ENCODE results near the gene CMBL. TPM values are rescaled to one million over a fixed set of nuclear protein-coding genes. Genes with fewer than 3 reads are reported as not detected.

CMBL gene
- total and polyA plus RNA-seq, 2 of the 13 experiments (the other 11 are each of a cell fraction or from before 2014, with no cell fraction given), result 11.5 to 17.0 TPM

DNA sequence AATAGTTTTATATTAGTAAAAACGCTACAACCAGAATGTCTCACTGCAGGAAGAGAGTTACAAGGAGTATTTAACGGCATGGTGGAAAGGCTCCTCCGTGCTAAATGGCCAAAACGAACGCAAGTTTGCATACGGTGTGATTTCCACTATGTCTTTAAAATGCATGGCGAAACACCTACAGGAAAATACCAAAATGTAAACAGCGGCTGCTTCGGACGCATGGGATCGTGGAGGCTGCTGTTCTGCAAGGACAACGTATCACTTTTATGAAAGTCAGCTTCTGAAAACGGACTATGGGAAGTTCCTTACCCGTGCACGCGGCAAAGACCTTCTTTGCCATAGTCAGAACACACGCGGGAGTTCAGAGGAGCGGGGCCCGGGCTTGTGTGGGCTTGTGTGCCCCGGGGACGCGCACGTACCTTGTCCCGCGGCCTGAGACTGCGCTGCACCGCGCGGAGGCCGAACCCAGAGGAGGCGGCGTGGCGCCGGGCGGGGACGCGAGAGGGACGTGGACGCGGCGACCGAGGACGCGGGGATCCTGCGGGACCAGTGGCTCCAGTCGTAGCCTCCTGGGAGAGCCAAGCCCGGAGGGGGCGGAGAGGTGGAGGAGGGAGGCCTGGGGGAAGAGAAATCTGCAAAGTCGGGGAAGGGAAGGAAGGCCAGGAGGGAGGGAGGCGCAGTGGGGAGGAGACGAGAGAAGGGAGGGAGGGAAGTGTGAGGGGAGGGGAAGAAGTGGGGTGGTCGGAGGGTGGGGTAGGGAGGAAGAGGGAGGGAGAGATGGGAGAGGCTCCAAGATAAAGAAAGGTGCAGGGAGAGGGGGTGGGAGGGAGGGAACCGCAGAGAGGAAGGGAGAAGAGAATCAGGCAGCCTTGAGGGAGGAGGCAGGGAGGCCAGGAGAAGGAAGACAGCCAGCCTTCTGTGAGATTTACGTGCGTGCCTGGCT, at the start of gene CMBL (continued):
- TF ChIP-seq ZNF564 (CRISPR knock-in tag; IDR thresholded peaks at IDR 0.05) (0 out of 2 replicates have a peak, but pooled peaks have one; percentile 51), ZFP90 (CRISPR knock-in tag; IDR thresholded peaks at IDR 0.05; ENCODE audit: borderline replicate concordance) (no peak; the same call in 1 of the 2 replicates), ZNF777 (CRISPR knock-in tag; IDR thresholded peaks at IDR 0.05) (no peak), ZNF17 (CRISPR knock-in tag; IDR thresholded peaks at IDR 0.05) (no peak), JUND (CRISPR knock-in tag; IDR thresholded peaks at IDR 0.05) (no peak), FOSL1 (CRISPR knock-in tag; IDR thresholded peaks at IDR 0.05; ENCODE audit: borderline replicate concordance) (no peak), NR2F2 (IDR thresholded peaks at IDR 0.05; ENCODE audit: borderline replicate concordance, low read depth) (no peak), NAIF1 (CRISPR knock-in tag; IDR thresholded peaks at IDR 0.05; ENCODE audit: borderline replicate concordance) (no peak), NR2F1 (CRISPR knock-in tag; IDR thresholded peaks at IDR 0.05) (no peak), ZNF788 (CRISPR knock-in tag; IDR thresholded peaks at IDR 0.05; ENCODE audit: borderline replicate concordance) (peak; percentile 62; the same call in 1 of the 2 replicates), DR1 (CRISPR knock-in tag; IDR thresholded peaks at IDR 0.05) (peak; percentile 25; the same call in 1 of the 2 replicates), KMT2A (CRISPR knock-in tag; IDR thresholded peaks at IDR 0.05) (peak; percentile 89)
- TF ChIP-seq, protein P1, sequence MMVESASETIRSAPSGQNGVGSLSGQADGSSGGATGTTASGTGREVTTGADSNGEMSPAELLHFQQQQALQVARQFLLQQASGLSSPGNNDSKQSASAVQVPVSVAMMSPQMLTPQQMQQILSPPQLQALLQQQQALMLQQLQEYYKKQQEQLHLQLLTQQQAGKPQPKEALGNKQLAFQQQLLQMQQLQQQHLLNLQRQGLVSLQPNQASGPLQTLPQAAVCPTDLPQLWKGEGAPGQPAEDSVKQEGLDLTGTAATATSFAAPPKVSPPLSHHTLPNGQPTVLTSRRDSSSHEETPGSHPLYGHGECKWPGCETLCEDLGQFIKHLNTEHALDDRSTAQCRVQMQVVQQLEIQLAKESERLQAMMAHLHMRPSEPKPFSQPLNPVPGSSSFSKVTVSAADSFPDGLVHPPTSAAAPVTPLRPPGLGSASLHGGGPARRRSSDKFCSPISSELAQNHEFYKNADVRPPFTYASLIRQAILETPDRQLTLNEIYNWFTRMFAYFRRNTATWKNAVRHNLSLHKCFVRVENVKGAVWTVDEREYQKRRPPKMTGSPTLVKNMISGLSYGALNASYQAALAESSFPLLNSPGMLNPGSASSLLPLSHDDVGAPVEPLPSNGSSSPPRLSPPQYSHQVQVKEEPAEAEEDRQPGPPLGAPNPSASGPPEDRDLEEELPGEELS (CRISPR knock-in tag; IDR thresholded peaks at IDR 0.05), result 0 out of 2 replicates have a peak, but pooled peaks have one; percentile 14
- TF ChIP-seq, protein P2, sequence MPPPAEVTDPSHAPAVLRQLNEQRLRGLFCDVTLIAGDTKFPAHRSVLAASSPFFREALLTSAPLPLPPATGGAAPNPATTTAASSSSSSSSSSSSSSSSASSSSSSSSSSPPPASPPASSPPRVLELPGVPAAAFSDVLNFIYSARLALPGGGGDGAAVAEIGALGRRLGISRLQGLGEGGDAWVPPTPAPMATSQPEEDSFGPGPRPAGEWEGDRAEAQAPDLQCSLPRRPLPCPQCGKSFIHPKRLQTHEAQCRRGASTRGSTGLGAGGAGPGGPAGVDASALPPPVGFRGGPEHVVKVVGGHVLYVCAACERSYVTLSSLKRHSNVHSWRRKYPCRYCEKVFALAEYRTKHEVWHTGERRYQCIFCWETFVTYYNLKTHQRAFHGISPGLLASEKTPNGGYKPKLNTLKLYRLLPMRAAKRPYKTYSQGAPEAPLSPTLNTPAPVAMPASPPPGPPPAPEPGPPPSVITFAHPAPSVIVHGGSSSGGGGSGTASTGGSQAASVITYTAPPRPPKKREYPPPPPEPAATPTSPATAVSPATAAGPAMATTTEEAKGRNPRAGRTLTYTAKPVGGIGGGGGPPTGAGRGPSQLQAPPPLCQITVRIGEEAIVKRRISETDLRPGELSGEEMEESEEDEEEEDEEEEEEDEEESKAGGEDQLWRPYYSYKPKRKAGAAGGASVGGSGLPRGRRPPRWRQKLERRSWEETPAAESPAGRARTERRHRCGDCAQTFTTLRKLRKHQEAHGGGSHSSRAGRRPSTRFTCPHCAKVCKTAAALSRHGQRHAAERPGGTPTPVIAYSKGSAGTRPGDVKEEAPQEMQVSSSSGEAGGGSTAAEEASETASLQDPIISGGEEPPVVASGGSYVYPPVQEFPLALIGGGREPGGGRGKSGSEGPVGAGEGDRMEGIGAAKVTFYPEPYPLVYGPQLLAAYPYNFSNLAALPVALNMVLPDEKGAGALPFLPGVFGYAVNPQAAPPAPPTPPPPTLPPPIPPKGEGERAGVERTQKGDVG (CRISPR knock-in tag; IDR thresholded peaks at IDR 0.05; ENCODE audit: borderline replicate concordance), result peak; percentile 70; the same call in 1 of the 2 replicates
- TF ChIP-seq, protein P3, sequence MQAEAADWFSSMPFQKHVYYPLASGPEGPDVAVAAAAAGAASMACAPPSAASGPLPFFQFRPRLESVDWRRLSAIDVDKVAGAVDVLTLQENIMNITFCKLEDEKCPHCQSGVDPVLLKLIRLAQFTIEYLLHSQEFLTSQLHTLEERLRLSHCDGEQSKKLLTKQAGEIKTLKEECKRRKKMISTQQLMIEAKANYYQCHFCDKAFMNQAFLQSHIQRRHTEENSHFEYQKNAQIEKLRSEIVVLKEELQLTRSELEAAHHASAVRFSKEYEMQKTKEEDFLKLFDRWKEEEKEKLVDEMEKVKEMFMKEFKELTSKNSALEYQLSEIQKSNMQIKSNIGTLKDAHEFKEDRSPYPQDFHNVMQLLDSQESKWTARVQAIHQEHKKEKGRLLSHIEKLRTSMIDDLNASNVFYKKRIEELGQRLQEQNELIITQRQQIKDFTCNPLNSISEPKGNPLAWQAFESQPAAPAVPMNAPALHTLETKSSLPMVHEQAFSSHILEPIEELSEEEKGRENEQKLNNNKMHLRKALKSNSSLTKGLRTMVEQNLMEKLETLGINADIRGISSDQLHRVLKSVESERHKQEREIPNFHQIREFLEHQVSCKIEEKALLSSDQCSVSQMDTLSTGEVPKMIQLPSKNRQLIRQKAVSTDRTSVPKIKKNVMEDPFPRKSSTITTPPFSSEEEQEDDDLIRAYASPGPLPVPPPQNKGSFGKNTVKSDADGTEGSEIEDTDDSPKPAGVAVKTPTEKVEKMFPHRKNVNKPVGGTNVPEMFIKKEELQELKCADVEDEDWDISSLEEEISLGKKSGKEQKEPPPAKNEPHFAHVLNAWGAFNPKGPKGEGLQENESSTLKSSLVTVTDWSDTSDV (CRISPR knock-in tag; IDR thresholded peaks at IDR 0.05), result no peak
- TF ChIP-seq, protein P4, sequence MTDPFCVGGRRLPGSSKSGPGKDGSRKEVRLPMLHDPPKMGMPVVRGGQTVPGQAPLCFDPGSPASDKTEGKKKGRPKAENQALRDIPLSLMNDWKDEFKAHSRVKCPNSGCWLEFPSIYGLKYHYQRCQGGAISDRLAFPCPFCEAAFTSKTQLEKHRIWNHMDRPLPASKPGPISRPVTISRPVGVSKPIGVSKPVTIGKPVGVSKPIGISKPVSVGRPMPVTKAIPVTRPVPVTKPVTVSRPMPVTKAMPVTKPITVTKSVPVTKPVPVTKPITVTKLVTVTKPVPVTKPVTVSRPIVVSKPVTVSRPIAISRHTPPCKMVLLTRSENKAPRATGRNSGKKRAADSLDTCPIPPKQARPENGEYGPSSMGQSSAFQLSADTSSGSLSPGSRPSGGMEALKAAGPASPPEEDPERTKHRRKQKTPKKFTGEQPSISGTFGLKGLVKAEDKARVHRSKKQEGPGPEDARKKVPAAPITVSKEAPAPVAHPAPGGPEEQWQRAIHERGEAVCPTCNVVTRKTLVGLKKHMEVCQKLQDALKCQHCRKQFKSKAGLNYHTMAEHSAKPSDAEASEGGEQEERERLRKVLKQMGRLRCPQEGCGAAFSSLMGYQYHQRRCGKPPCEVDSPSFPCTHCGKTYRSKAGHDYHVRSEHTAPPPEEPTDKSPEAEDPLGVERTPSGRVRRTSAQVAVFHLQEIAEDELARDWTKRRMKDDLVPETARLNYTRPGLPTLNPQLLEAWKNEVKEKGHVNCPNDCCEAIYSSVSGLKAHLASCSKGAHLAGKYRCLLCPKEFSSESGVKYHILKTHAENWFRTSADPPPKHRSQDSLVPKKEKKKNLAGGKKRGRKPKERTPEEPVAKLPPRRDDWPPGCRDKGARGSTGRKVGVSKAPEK (CRISPR knock-in tag; IDR thresholded peaks at IDR 0.05; ENCODE audit: borderline replicate concordance), result peak; percentile 73; the same call in 1 of the 2 replicates

All from HepG2 (cell line).